Measurements from ENCODE around the gene PSMF1. TPM values are rescaled to one million over a fixed set of nuclear protein-coding genes. Genes with fewer than 3 reads are reported as not detected.

PSMF1 gene
- total RNA-seq, 1 experiment from 2014 or later = 63.9 TPM

DNA sequence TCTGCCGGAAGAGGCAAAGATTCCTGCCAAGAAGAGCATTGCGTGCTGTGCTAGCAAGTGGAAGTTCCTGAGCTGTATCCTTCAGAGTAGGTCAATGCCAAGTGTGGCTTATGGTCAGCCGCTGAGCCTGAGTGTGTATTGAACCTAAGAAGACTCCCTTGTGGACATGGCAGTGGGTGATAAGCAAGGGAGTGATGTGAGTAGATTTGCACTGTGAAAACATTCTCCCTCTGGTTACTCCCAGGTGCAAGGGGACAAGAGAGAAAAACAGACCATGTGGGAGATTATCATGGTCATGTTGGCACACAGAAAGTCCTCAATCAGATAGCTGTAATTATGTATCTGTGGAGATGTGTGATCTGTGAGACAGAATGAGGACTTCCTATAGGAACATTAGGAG is 72.4 kb downstream of the PSMF1 start:
- DNase-seq (ENCODE audit: low spot score) = no peak

DNA sequence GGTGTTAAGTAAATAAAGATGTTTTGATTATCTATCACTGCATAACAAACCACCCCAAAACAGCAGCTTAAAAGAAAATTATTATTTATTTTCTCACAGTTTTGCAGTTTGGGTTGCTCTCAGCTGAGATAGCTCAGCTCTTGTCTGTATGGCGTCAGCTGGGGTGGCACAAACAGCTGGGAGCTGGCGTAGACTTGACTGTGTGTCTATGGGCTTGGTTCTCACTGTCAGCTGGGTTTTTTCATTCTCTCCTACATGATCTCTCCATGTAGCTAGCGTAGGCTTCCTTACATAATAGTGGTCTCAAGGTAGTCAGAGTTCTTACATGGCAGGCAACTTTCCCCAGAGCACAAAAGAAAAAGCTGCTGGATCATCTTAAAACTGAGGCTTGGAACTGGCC is 72.9 kb downstream of the PSMF1 start:
- DNase-seq (ENCODE audit: low spot score) = no peak

DNA sequence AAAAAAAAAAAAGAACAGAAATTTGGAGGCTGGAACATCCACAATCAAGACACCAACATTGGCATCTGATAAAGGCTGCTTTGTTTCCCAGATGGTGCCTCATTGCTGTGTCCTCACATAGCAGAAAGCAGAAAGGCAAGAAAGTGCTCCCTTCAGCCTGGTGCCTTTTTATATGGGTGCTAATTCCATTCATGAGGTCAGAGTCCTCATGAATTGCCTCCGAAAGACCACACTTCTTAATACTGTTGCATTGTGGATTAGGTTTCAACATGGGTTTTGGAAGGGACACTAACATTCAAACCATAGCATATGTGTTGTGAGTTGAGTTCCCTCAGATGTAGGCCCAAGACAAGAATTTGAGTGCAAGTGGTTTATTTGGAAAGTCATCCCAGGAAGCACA is 76.8 kb downstream of the PSMF1 start:
- no peak for DNase-seq (ENCODE audit: low spot score)

DNA sequence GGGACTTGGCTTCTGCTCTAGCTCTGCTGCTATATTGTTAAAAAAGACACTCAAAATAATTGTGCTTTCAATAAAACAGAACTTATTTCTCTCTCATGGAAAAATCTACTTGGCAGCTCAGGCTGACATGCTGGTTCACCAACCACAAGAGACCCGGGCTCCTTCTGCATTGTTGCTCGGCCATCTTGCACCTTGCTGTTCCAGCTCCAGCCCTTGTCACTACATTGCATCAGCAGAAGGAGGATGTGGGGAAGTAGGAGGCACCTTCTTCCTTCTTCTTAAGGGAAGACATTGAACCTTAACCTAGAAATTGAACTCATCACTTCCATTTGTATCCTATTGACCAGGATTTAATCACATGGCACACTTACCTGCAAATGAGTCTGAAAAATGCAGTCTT is 78.2 kb downstream of the PSMF1 start:
- DNase-seq (ENCODE audit: low spot score) = no peak

DNA sequence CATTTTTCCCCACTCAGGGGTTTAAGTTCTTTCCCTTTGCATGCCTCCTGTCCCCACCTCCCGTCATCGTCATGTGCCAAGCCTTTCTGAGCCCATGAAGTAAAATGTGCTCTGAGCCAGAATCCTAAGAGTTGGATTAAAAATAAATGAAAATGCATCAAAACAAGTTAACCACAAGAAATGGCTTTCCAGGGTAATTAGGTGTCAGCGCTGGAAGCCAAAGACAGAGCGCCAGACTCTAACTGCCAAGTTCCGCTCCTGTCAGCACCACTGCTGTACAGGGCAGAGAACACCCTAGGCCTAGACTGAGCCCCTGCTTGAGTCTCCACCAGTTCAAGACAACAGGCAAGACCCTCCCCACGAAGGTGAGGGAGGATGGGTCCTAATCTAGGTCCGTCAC is 79.4 kb downstream of the PSMF1 start:
- no peak for DNase-seq (ENCODE audit: low spot score)

DNA sequence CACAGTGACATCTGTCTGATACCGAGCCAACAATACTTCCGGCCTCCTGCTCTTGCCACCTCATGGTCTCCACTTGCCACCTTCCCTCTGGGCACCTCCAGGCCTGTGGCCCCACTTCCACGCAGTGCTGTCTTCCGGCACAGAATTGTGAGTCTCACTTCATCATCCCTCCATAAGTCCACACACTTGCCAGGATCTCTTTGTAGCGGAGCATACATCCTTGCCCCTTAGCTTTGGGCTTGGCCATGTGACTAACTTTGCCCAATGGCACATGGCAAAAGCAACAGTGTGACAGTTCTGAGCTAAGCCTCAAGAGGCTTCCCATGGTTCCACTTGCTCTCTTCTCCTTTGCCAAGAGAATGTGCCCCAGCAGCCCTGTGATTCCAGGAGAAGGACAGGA is 80.3 kb downstream of the PSMF1 start:
- DNase-seq (ENCODE audit: low spot score) = no peak

DNA sequence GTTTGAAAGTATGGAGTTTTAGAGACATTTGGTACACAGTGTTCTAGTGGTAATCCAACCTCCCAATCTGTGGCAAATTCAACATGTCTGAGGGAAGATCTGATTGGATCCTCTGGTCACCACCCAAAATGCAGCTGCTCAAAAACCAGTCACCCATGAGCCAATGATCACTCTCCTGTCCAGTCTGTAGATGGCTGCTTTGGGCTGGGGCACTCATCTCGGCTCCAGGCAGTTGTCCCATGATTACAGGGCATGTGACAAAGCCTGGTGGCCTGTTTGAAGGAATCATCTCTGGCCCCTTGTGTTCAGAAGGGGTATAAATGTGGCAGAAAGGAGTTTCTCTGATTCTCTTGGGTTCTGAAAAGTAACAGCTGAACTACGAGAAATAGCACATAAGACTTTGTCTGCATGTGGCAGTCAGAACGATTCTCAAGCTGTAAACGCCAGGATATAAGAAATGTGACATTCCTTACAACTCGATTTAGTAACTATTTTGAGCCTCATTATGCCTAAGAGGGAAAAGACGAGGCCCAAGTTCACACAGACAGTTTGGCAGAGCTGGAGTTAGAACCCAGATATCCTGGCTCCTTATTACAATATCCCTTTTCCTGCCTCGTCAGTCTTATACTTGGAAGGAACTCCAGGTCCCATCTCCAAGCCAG is 80.9 kb downstream of the PSMF1 start:
- DNase-seq (ENCODE audit: low spot score) = no peak

DNA sequence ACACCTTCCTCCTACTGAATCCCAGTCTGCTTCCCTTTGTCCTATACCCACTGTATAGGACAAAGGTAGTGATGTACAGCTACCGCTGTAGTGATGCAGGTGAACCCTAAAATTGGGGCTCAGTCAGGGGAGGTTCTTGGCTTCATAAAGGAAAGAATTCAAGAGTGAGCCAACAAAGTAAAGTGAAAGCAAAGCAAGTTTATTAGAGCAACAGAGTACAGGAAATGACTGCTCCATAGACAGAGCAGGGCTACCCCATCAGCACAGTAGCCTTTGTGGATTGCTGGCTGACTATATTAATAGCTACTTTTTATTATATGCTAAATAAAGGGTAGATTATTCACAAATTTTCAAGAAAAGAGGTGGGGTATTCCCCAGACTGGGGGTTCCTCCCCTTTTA is 81.6 kb downstream of the PSMF1 start:
- no peak for DNase-seq (ENCODE audit: low spot score)

DNA sequence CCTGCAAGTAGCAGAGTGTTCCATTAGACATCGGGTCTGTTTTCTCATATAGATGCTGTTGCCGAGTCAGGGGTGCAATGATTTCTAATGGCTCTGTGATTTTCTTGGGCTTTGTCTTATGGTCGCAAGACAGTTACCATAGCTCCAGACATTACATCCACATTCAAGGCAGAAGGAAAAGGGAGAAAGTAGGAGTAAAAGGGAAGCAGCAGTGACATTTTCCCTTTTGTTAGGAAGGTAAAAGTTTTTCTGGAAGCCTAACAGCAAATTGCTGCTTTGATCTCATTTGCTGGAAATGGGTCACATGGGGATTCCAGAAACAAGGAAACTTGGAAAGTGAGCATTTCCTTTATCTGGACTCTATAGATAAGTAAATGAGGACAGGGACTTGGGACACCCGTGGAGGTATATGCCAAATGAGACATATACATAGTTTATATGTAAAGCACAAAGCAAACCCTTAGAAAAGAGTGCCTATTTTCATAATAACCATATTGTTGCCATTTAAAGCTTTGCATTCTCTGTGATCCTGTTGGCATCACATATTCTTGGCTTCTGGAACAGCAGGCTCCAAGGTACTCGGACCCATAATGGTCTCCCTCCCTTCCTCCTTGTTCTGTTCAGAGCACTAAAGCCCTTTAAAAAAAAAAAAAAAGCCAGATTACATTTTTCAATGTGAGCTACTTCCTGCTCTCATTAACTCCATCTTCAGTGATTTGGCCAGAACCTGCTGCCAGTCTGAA is 84.5 kb downstream of the PSMF1 start, which contains the start of gene C20orf202:
Gene C20orf202 (plus strand): TSS at position 693 of the 743 bp plus-strand sequence. CDS start 132 bp downstream, outside the sequence.
- DNase-seq (ENCODE audit: low spot score) = no peak

DNA sequence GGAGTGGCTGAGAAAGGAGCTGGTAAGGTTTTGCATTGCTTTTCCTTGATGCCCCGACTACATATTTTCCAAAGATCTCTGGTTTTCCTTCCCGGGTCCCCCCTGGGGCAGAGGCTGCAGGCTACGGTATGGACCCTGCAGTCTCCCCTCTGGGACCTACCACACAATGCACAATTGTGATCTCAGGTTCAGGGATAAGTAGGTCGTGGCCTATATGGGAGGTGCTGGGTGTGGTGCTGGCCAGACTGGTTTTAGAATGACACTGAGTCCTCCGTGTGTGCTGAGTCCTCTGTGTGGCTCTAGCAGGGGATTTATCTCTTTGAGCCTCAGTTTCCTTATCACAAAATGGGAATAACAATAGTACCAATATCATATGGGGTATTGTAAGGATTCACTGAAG is 85.2 kb downstream of the PSMF1 start:
- DNase-seq (ENCODE audit: low spot score) = no peak

DNA sequence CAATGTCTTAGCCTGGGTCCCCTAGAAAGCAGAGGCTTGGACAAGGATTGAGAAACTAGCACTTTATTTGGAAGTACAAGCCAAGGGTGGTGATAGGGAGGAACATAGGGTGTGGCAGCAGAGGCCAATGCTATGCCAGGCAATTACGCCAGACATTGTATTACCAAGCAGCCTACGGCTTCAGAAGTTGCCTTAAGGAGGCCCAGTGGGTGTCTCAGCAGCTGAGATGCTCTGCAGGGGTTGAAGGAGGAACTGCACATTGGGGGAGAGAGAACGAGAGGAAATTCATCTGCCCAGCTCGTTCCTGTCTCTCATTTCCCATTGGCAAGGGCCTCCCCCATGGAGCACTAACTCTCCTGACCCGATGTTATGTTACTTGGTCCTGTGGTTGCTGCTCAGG is 85.7 kb downstream of the PSMF1 start:
- no peak for DNase-seq (ENCODE audit: low spot score)

DNA sequence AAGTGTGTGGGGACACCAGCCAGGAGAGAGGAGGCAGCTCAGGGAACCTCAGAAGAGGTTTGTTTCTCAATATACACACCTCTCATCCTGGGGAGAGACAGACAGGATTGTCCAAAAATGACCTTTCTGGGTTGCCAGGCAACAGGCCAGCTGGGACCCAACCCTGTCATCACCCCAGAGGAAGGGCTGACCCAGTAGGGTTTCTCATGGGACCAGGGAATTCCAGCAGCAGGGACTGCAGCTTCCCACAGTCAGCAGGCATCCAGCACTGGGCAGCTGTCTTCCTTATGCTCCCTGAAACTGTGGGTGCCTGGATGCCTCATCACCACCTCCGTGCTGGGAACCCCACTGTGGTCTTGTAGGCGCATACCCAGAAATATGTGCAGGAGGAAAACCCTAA is 86.2 kb downstream of the PSMF1 start:
- no peak for DNase-seq (ENCODE audit: low spot score)

DNA sequence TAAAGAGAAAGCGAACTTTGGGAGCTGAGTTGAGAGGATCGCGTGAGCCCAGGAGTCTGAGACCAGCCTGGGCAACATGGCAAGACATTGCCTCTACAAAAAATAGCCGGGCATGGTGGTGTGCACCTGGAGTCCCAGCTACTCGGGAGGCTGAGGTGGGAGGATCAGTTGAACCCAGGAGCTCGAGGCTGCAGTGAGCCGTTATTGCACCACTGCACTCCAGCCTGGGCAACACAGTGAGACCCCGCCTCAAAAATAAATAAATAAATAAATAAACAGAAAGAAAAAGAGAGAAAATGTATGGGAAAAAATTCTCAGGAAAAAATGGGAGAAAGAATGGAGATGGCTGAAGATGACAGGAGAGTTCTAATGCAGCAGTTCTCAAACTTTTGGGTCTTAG is 87.4 kb downstream of the PSMF1 start:
- DNase-seq (ENCODE audit: low spot score) = no peak

DNA sequence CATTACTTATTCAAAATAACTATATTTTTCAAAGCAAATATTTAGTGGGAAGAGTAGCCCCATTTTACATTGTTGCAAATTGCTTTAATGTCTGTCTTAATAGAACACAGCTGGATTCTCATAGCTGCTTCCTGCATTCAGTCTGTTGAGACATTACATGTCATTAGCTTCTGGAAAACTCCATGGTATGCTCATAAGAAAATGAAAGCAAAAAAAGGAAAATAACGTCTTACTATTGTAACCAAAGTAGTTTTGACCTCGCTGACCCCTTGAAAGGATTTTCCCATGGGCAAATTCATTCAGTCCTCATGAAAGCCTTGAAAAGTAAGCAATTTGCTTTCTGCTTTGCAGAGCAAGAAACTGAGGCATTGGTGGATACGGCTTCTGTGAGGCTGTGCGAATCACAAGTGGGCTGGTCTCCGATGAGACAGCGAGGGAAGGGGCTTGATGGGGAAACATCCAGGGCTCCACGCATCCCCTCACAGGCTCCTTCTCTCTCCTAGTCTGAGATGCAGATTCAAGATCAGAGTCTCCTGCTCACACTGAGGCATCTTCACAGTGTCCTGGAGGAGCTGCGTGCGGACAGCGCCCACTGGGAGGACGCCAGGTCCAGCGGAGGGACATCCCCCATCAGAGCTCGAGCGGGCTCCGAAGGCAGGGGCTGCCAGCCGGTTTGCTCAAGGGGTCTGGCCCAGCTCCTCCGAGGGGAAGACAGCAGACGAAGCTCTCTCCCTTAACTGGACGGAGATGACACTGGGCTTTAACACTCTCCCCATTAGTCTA is 88.2 kb downstream of the PSMF1 start:
- no peak for DNase-seq (ENCODE audit: low spot score)

DNA sequence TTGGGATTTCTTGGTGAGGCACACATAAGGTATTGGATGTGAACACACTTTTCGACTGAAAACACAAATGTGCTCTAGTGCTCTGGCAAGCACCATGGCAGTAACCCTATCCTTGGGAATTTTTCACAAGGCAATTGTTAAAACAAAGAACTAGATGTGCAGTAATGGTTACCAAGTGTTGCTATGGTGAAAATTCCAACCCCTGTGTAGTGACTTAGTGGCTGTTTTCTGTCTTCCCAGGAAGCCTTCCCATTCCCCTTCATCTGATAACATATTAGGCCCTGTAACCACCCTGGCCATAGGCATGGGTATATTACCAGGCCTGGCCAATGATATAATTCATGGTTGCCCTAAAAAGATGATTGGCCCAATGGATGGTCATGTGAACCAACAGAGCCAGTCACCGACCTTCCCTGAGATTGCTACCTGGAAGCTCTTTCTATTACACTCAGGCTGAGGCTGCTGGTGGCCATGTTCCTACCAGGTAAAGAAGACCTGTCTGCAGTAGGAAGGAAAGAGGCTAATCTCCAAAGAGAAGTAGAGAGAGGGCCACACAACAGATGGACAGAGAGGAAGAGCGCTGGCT is 89.0 kb downstream of the PSMF1 start:
- DNase-seq (ENCODE audit: low spot score) = no peak

DNA sequence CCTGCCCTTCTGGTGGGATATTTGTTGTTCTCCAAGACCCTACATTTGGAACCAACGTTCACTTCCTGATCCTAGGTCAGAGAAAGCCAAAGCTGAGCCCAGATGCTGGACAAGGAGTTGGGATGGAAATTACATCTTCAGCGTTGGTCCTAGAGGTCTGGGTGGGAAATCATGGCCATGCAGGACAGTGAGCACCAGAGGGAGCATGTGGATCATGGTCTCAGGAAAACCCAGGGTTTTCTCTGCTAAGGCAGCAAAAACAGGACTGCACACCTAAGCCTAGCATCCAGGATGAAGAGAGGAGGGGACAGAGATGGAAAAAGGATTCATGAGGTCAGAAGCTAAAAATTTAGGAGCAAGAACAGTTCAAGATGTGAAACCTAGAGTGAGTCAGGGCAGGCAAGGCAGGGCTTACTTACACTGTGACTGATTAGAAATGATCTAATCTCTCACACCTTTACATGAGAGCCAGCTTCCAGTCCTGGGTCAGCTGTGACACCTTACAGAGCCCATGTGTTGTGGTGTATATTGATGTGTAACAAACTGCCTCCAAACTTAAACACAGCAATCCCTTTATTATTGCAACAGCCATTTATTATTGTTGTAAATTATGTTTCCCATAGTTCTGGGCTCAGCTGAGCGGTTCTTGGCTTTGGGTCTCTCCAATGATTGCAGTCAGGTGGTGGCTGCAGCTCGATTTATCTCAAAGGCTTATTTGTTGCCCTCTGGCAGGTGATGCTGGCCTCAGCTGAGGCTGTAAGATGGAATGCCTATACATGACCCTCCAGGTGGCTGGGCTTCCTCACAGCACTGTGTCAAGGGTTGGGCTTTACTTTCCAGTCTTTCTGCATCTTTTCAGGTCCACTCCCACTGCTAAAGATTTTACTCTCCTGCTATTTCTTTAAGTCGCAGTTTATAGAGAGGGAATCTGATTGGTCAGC is 91.3 kb downstream of the PSMF1 start:
- DNase-seq (ENCODE audit: low spot score) = peak; percentile 10

DNA sequence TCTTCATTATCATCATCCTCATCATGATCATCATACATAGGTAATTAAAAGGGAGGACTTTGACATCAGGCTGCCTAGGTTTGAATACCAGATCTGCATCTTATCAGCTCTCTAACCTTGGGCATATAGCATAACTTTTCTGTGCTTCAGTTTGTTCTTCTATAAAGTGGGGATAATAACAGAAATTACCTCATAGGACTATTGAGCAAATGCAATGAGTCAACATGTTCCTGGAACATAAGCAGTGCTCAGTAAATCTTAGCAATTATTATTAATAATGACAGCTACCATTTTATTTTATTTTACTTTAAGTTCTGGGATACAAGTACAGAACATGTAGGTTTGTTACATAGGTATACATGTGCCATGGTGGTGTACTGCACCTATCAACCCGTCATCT is 92.1 kb downstream of the PSMF1 start:
- no peak for DNase-seq (ENCODE audit: low spot score)

DNA sequence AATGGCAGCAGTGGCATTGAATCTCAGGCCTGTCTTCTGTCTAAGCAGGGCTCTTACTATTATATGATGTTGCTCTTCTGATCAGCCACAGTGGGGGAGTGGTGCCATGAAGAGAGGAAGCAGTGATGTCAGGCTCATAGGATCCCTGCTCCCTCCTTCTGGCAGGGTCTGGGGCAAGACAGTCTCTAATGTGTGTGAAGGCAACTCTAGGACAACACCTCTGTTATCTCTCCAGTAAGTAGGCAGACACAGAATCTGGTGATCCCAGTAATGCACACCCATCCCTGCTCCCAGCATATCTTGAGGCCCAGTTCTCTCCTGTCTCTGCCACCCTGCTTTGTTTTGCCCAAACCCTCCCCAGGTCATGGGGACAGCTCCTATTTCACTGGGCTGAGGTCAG is 93.6 kb downstream of the PSMF1 start:
- no peak for DNase-seq (ENCODE audit: low spot score)

DNA sequence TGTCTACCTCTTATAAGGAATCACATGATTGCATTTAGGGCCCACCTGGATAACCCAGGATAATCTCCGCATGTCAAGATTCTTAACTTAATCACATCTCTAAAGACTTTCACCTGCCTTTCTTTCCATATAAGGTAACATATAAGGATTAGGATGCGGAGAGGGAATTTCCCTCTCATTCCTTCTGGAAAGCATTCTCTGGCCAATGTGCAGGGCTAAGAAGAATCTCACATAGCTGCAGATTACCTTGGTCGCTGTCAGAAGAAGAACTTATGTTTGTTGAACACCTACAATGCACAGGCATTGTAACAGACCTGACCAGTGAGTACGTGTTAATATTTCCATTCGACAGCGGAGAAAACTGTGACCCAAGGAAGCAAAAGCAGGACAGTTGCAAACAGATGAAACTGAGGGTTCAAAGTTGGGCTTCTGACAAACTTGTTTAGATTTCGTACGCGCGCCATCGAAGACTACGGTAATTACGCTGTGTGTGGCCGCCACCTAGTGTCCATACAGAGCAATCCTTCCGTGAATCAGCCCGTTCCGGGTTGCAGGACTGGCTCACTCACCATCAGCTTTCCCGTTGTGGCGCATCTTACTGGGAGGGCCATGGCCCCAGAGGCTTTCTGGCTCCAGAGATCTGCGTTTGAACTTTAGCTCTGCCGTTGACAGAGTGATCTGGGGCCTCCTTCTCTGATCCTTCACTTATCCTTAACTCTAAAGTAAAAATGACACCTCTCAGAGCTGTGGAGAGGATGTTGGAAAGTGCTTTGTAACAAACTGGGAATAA is 94.4 kb downstream of the PSMF1 start:
- DNase-seq (ENCODE audit: low spot score) = peak; percentile 76

DNA sequence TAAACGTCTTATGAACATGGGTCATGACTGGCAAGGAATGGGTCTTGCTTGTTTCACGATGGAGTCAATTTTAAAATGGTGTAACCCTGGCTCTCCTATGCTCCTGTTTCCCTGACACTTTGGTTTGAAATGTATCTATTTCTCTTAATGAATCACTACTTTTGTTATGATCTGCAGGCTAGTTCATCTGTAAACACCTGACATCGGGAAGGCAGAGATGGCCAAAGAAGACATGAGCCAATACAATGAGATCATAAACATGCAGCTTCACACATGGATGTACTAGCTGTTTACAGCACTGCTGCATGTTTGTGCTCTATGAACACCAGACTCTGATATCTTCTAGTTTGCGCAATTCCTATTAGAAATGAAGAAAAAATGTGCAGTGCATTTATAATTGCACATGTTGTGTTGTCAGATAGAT is 96.4 kb downstream of the PSMF1 start:
- no peak for DNase-seq (ENCODE audit: low spot score)
